ENCODE results near the gene PIN4.

GRCh38 chrX:72216973-72217372 lies 35.4 kb downstream of the PIN4 start:
- TF ChIP-seq SMC3 (IDR thresholded peaks at IDR 0.05; ENCODE audit: low read depth, low read length) (no peak), PBX3 (IDR thresholded peaks at IDR 0.05) (no peak), CTCF (IDR thresholded peaks at IDR 0.05) (no peak), POLR2AphosphoS5 (IDR thresholded peaks at IDR 0.05; ENCODE audit: low read depth, low read length) (no peak), REST (IDR thresholded peaks at IDR 0.05; ENCODE audit: low read depth, low read length) (no peak), TCF12 (IDR thresholded peaks at IDR 0.05) (no peak), JUND (IDR thresholded peaks at IDR 0.05) (no peak)
